OCI-LY3 (cell line): ENCODE measurements around the gene S1PR2.

Source experiments
- EZH2phosphoT487 ChIP-seq: fragments of 200-600 bp; shearing (Covaris generic); IDR thresholded peaks from 2 replicates; pipeline ENCODE4 v1.6.1; 2018; ENCODE audit warnings: antibody characterized with exemption, mixed run types, low read depth
- TF ChIP-seq, protein P1 (sequence below): fragments of 200-600, 300-600 bp; sonication (generic); IDR thresholded peaks from 2 replicates; pipeline ENCODE4 v1.5.1; 2014; ENCODE audit warnings: antibody characterized with exemption, low read length, low read depth

- TF ChIP-seq, protein P1, sequence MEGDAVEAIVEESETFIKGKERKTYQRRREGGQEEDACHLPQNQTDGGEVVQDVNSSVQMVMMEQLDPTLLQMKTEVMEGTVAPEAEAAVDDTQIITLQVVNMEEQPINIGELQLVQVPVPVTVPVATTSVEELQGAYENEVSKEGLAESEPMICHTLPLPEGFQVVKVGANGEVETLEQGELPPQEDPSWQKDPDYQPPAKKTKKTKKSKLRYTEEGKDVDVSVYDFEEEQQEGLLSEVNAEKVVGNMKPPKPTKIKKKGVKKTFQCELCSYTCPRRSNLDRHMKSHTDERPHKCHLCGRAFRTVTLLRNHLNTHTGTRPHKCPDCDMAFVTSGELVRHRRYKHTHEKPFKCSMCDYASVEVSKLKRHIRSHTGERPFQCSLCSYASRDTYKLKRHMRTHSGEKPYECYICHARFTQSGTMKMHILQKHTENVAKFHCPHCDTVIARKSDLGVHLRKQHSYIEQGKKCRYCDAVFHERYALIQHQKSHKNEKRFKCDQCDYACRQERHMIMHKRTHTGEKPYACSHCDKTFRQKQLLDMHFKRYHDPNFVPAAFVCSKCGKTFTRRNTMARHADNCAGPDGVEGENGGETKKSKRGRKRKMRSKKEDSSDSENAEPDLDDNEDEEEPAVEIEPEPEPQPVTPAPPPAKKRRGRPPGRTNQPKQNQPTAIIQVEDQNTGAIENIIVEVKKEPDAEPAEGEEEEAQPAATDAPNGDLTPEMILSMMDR: no peak
- TF ChIP-seq EZH2phosphoT487: no peak
These were observed 41.1 kb downstream of the S1PR2 start for GRCh38 chr19:10190026-10190425.
